Measurements from ENCODE around the gene C2CD2.

The C2CD2 gene

DNA sequence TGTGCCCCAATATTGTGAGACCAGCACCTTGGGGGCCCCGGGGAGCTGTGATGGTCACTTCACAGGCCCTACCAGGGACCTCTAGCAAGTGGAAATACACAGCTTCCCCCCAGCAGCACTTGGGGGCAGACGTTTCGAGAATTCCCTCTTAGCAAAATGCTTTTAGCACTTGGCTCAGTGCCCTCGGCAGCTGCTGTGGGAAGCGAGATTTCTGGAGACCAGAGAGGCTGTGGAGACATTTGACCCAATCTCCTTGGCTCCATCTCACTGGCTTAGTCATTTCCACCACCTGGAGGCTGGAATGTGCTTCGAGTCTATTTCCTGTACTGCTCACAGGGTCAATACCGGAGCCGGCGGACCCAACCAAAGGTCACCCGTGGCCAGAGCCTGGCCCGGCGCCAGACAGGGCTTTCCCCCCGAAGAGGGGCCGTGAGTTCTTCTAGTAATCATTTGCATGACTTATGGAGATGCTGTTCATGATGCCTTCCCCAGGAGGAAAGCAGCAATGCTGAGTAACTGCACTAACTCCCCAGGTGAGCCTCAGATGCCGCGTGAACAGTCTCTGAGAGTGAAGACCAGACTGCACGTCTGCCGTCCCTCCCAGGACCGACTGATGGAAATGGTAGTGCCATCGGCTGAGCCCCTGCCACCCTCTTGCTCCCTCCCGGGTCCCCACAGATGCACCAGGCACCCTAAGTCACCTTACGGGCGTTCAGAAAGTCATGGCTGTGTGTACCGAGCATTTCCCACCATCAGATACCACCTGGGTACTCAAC, 4.4 kb upstream of the C2CD2 start:
- TF ChIP-seq, protein P1, sequence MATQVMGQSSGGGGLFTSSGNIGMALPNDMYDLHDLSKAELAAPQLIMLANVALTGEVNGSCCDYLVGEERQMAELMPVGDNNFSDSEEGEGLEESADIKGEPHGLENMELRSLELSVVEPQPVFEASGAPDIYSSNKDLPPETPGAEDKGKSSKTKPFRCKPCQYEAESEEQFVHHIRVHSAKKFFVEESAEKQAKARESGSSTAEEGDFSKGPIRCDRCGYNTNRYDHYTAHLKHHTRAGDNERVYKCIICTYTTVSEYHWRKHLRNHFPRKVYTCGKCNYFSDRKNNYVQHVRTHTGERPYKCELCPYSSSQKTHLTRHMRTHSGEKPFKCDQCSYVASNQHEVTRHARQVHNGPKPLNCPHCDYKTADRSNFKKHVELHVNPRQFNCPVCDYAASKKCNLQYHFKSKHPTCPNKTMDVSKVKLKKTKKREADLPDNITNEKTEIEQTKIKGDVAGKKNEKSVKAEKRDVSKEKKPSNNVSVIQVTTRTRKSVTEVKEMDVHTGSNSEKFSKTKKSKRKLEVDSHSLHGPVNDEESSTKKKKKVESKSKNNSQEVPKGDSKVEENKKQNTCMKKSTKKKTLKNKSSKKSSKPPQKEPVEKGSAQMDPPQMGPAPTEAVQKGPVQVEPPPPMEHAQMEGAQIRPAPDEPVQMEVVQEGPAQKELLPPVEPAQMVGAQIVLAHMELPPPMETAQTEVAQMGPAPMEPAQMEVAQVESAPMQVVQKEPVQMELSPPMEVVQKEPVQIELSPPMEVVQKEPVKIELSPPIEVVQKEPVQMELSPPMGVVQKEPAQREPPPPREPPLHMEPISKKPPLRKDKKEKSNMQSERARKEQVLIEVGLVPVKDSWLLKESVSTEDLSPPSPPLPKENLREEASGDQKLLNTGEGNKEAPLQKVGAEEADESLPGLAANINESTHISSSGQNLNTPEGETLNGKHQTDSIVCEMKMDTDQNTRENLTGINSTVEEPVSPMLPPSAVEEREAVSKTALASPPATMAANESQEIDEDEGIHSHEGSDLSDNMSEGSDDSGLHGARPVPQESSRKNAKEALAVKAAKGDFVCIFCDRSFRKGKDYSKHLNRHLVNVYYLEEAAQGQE (IDR thresholded peaks at IDR 0.05; ENCODE audit: insufficient read depth in 1 of 2, low read depth in 2 of 2, low read length in 2 of 2) = 0 out of 4 replicates have a peak, but pooled peaks of 1 of the 2 experiments have one; percentile 32
- no peak for TF ChIP-seq POLR2AphosphoS5 (IDR thresholded peaks at IDR 0.05; ENCODE audit: low read depth, low read length)
- no peak for TF ChIP-seq FOXP2 (optimal IDR thresholded peaks at IDR 0.05; ENCODE audit: borderline replicate concordance, extremely low read depth, extremely low read length, insufficient read depth)
- TF ChIP-seq TAF1 (IDR thresholded peaks at IDR 0.05; ENCODE audit: borderline replicate concordance, insufficient read depth, low read length) = no peak
- no peak for TF ChIP-seq SIN3A (IDR thresholded peaks at IDR 0.05; ENCODE audit: borderline replicate concordance, insufficient read depth, low read length)

DNA sequence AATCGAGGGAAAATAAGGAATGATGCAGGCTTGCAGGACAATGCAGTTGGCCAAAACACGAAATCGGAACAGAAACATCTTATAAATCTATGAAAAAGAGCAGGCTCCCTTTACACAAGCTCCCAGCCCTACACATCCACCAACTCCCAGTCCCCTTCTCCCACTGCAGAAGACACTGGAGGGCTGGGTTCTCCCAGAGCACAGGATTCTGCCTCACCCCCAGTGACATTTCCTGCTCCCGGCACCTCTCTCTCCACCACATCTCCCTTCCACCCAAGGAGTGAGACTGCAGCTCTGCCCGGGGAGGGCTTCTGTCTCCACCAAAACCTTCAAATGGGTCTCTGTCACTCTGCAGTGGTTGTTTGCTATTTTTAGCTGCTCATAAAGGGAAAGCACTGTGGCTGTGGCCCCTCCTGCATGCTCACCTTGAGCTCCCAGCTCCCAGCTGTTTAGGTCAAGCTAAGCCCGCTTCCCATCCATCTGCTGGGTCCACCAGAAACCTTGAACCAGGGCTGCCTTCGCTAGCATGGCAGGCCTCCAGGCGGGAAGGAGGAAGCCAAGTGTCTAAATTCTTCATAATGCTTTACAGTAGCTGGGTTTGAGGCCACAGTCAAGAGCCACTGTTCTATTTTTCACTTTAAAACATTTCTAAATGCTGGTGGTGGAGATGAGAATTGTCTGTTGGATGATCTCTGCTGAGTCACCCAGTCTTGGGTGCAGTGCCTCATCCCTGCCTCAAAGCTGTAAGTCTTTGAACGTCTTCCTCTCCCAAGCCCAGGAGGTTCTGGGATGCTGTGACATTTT, 3.3 kb upstream of the C2CD2 start:
- TF ChIP-seq TAF1 (IDR thresholded peaks at IDR 0.05; ENCODE audit: borderline replicate concordance, insufficient read depth, low read length) = no peak

DNA sequence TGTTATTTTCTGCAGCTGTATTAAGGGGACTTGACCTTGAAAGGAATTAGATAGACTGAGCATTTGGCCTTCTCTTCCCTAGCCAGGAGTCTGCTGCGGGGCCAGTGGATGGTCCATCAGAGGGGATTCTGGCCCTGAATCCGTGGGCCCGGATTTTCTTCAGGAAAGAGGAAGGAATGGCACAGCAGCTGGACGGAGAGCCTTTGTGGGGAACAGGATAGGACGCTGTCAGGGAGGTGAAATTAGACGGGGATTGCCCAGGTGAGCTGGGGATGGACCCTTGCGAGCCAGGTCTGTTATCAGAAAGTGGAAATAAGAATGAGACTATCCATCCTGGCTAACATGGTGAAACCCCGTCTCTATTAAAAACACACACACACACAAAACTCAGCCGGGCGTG, 1.7 kb upstream of the C2CD2 start:
- TF ChIP-seq, protein P1 (IDR thresholded peaks at IDR 0.05; ENCODE audit: insufficient read depth in 1 of 2, low read depth in 2 of 2, low read length in 2 of 2) = no peak
- TF ChIP-seq TAF1 (IDR thresholded peaks at IDR 0.05; ENCODE audit: borderline replicate concordance, insufficient read depth, low read length) (no peak), POLR2AphosphoS5 (IDR thresholded peaks at IDR 0.05; ENCODE audit: low read depth, low read length) (no peak), SIN3A (IDR thresholded peaks at IDR 0.05; ENCODE audit: borderline replicate concordance, insufficient read depth, low read length) (no peak), FOXP2 (optimal IDR thresholded peaks at IDR 0.05; ENCODE audit: borderline replicate concordance, extremely low read depth, extremely low read length, insufficient read depth) (no peak)

DNA sequence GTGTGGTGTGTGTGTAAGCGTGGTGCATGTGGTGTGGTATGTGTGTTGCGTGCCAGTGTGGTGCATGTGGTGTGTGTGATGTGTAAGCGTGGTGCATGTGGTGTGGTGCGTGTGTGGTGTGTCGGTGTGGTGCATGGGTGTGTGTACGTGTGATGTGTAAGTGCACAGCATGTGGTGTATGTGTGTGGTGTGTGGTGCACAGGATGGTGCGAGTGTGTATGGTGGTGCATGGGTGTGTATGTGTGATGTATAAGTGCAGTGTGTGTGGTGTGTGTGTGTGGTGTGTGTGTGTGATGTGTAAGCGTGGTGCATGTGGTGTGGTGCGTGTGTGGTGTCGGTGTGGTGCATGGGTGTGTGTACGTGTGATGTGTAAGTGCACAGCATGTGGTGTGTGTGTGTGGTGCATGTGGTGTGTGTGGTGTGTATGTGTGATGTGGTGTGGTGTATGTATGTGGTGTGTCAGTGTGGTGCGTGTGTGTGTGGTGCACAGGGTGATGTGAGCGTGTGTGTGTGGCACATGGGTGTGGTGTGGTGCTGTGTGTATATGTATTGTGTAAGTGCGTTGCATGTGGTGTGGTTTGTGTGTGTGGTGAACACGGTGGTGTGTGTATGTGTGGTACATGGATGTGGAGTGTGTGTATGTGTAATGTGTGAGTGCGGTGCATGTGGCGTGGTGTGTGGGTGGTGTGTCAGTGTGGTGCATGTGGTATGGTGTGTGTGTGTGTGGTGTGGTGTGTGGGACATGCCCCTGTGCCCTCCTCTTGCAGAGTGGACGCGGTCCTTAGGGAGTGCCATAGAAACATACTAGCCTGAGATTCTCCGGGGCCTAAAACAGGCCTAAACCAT, 1.1 kb upstream of the C2CD2 start:
- TF ChIP-seq, protein P1 (IDR thresholded peaks at IDR 0.05; ENCODE audit: insufficient read depth in 1 of 2, low read depth in 2 of 2, low read length in 2 of 2) = no peak
- TF ChIP-seq FOXP2 (optimal IDR thresholded peaks at IDR 0.05; ENCODE audit: borderline replicate concordance, extremely low read depth, extremely low read length, insufficient read depth) (no peak), SIN3A (IDR thresholded peaks at IDR 0.05; ENCODE audit: borderline replicate concordance, insufficient read depth, low read length) (no peak), POLR2AphosphoS5 (IDR thresholded peaks at IDR 0.05; ENCODE audit: low read depth, low read length) (no peak), TAF1 (IDR thresholded peaks at IDR 0.05; ENCODE audit: borderline replicate concordance, insufficient read depth, low read length) (no peak)

DNA sequence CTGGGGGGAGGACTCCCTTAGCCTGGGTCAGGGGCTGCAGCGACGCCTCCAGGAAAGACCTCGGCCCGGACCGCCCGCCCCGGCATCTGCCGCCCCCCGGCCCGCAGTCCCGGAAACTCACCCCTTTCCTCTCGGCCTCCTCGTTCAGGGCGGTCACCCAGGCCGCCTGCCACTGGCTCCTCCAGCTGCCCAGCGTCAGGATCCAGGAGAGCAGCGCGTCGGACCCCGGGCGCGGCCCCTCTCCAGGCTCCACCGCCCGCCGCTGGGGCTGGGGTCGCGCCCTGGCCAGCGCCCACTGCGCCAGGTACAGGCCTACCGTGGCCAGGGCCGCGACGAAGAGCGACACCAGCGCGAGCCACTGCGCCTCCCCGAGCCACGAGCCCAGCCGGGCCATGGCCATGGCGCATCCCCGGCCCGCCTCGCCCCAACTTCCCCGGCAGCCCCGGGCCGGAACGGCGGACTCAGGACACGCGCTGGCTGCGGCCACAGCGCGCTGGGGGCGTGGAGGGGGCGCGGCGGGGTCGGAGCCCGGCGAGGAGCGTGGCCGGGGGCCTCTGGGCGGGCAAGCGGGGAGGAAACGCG, 478 bp downstream of the C2CD2 start:
- TF ChIP-seq, protein P1 (IDR thresholded peaks at IDR 0.05; ENCODE audit: insufficient read depth in 1 of 2, low read depth in 2 of 2, low read length in 2 of 2) = no peak

Measured in PFSK-1 (cell line).